ENCODE measurements around the gene RABAC1. TPM values are rescaled to one million over a fixed set of nuclear protein-coding genes. Genes with fewer than 3 reads are reported as not detected.

RABAC1 gene
- total and polyA plus RNA-seq, 2 of the 8 experiments (the other 6 are each of a cell fraction or from before 2014, with no cell fraction given): 124 to 439 TPM

DNA sequence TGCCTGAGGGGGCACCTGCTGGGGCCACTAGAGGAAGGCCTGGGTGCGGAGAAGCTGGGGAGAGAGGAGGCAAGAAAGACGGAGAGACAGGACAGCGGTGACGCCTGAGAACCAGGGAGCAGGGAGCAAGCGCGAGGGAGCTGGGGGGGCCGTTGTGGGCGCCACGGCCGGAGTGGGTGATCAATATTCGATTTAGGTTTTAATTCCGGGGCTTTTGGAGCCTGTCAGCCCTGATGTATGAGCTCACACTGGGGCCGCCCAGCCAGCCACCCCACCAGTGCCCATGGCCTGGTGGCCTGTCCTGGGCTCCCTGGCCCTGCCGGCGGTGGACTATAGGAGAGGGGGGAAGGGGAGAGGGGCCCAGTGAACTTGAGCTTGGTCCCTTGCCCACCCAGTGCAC lies 22.2 kb downstream of the RABAC1 start:
- no peak for FAIRE-seq
- POLR2A ChIA-PET (ENCODE audit: partially characterized antibody): interaction anchor here (1.0 to 2.5 kb wide), 10 partner anchors 9 to 77 kb away, joined by 3 to 20 read pairs (median 6); partner anchors contain the start of genes ERFL and RPS19
- Histone ChIP-seq H4K20me1 (replicated peaks in 1 of 2; ENCODE audit: control insufficient read depth in 1 of 2, insufficient read depth in 2 of 2, low read length in 2 of 2) (peaks cover 0 to 18% of the 10 kb centered on the region in 2 experiments), H3K27ac (ENCODE audit: low read depth, low read length) (no peak overlapping the region), H2BK5ac (ENCODE audit: low read depth, low read length) (no peak overlapping the region), H3K4me2 (ENCODE audit: insufficient read depth in 1 of 2, low read depth in 2 of 2, low read length in 2 of 2) (no peak overlapping the region), H3K4me1 (replicated peaks in 1 of 4; ENCODE audit: control insufficient read depth in 3 of 4, insufficient read depth in 4 of 4, low read length in 3 of 4) (peaks cover 0 to 10% (median 5%) of the 10 kb centered on the region in 4 experiments; a peak in 6 of 7 replicates), H2BK20ac (ENCODE audit: low read length) (no peak overlapping the region), H3K56ac (replicated peaks; ENCODE audit: insufficient read length, low read depth, low read length) (no peak overlapping the region), H3K14ac (ENCODE audit: insufficient read length) (no peak overlapping the region), H3K9ac (replicated peaks in 1 of 4; ENCODE audit: extremely low read depth in 1 of 4, low read depth in 3 of 4, low read length in 3 of 4) (no peak overlapping the region), H3K36me3 (ENCODE audit: control insufficient read depth in 2 of 4, insufficient read depth in 4 of 4, low read length in 3 of 4) (no peaks in the 10 kb centered on the region; a peak in 1 of 8 replicates), H3K4ac (replicated peaks; ENCODE audit: insufficient read length, low read depth, low read length) (no peak overlapping the region), H4K91ac (replicated peaks; ENCODE audit: insufficient read length, low read length) (no peak overlapping the region), H3K27me3 (replicated peaks in 1 of 4; ENCODE audit: control insufficient read depth in 3 of 4, extremely low read depth in 1 of 4, insufficient read depth in 3 of 4, low read length in 3 of 4) (peaks cover 32 to 78% (median 71%) of the 10 kb centered on the region in 4 experiments), H3K9me3 (ENCODE audit: insufficient read depth in 2 of 2, low read depth in 1 of 2, low read length in 1 of 2) (no peaks in the 10 kb centered on the region), H3K4me3 (ENCODE audit: extremely low read depth in 1 of 4, insufficient read depth in 2 of 4, low read depth in 3 of 4, low read length in 4 of 4) (no peak overlapping the region), H3K23ac (ENCODE audit: insufficient read length) (no peak overlapping the region), H4K8ac (ENCODE audit: extremely low read depth, insufficient read depth, low read length) (peak overlapping the region; percentile 42; the same call in 1 of the 2 replicates), H3K18ac (ENCODE audit: extremely low read depth, low read length) (no peak overlapping the region), H2AFZ (ENCODE audit: low read length) (no peak overlapping the region), H2AK5ac (ENCODE audit: low read depth, low read length) (no peak overlapping the region), H2BK15ac (ENCODE audit: low read length) (no peak overlapping the region), H3K79me2 (ENCODE audit: control insufficient read depth in 1 of 2, insufficient read depth in 2 of 2, low read length in 2 of 2) (no peaks in the 10 kb centered on the region), H3K23me2 (ENCODE audit: low read depth, low read length) (peaks cover 11% of the 10 kb centered on the region; the same call in 1 of the 2 replicates), H2BK120ac (replicated peaks; ENCODE audit: low read depth, low read length) (no peak overlapping the region), H3K79me1 (ENCODE audit: low read depth, low read length) (no peaks in the 10 kb centered on the region), H4K5ac (ENCODE audit: insufficient read length, low read depth, low read length) (no peak overlapping the region), H2BK12ac (ENCODE audit: low read depth, low read length) (no peak overlapping the region)
- CTCF ChIA-PET (ENCODE audit: partially characterized antibody): interaction anchor here (0.9 to 2.3 kb wide), 17 partner anchors 8 to 93 kb away, joined by 3 to 16 read pairs (median 5); partner anchors contain the start of gene RABAC1
- TF ChIP-seq SRF (IDR thresholded peaks at IDR 0.05; ENCODE audit: low read depth, low read length) (no peak), EZH2 (IDR thresholded peaks at IDR 0.05; ENCODE audit: low read depth, low read length, severe bottlenecking) (peak; percentile 1), FOSL1 (IDR thresholded peaks at IDR 0.05; ENCODE audit: insufficient read depth, low read depth, low read length) (no peak)
- WGBS, 2 experiments (ENCODE audit: extremely low coverage in 1 of 2, insufficient coverage in 1 of 2, insufficient read length in 1 of 2, insufficient replicate concordance in 2 of 2, low coverage in 1 of 2, low lambda C conversion rate in 2 of 2, missing lambda C conversion rate in 1 of 2): 65% methylated on average over 15 of the region's 15 CpGs; no CpG with 5 or more reads in 1 of the 2 experiments
- no peak for DNase-seq (ENCODE audit: low read depth in 1 of 2, low spot score in 2 of 2)

Data from H1 (cell line).